ENCODE measurements around the gene WSCD2.

The WSCD2 gene

DNA sequence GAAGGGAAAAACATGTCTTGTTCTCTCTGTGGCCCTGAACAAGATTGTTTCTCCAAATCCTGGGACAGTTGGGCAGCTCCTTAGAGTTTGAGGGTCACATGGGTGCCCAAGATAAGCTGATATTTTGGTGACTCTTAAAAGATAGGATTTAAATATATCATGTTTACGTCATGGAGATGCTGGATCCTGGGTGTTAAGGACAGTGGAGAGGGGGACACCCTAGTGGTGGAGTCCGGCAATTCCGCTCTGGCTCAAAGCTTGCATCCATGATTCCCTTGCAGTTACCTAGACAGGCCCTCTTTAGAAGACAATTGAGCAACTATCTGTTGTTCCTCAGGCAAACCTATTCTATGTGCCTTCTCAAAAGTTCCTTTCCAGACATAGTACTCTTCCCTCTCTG is 108.2 kb downstream of the WSCD2 start:
- H3K4me3 ChIP-seq (ENCODE audit: low read depth, low read length) = no peak overlapping the region
- TF ChIP-seq, protein P1, sequence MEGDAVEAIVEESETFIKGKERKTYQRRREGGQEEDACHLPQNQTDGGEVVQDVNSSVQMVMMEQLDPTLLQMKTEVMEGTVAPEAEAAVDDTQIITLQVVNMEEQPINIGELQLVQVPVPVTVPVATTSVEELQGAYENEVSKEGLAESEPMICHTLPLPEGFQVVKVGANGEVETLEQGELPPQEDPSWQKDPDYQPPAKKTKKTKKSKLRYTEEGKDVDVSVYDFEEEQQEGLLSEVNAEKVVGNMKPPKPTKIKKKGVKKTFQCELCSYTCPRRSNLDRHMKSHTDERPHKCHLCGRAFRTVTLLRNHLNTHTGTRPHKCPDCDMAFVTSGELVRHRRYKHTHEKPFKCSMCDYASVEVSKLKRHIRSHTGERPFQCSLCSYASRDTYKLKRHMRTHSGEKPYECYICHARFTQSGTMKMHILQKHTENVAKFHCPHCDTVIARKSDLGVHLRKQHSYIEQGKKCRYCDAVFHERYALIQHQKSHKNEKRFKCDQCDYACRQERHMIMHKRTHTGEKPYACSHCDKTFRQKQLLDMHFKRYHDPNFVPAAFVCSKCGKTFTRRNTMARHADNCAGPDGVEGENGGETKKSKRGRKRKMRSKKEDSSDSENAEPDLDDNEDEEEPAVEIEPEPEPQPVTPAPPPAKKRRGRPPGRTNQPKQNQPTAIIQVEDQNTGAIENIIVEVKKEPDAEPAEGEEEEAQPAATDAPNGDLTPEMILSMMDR (IDR thresholded peaks at IDR 0.05; ENCODE audit: low read depth, low read length) = no peak

GRCh38 chr12:108238474-108238873 is 109.4 kb downstream of the WSCD2 start:
- TF ChIP-seq, protein P1 (IDR thresholded peaks at IDR 0.05; ENCODE audit: low read depth, low read length) = no peak
- H3K4me3 ChIP-seq (ENCODE audit: low read depth, low read length) = no peak overlapping the region

DNA sequence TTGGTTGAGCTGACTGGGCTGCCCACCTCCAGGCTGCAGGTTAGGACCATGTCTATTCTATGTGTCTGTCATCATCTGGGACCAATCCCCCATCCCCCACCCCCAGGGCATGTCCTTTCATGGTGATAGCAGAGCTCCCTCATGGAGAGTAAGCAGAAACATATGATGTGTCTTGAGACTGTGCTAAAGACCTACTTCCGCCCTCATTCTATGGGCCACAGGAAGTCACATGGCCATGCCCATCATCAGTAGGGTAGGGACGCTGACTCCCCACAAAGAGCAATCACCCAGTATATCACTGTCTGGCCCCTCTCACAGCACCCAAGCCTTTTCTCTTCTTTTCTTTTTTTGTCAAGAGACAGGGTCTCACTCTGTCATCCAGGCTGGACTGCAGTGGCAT is 110.3 kb downstream of the WSCD2 start:
- TF ChIP-seq, protein P1 (IDR thresholded peaks at IDR 0.05; ENCODE audit: low read depth, low read length) = no peak
- H3K4me3 ChIP-seq (ENCODE audit: low read depth, low read length) = no peak overlapping the region

- TF ChIP-seq, protein P1 (IDR thresholded peaks at IDR 0.05; ENCODE audit: low read depth, low read length) = no peak
These were observed 111.1 kb downstream of the WSCD2 start for GRCh38 chr12:108240027-108240785.

DNA sequence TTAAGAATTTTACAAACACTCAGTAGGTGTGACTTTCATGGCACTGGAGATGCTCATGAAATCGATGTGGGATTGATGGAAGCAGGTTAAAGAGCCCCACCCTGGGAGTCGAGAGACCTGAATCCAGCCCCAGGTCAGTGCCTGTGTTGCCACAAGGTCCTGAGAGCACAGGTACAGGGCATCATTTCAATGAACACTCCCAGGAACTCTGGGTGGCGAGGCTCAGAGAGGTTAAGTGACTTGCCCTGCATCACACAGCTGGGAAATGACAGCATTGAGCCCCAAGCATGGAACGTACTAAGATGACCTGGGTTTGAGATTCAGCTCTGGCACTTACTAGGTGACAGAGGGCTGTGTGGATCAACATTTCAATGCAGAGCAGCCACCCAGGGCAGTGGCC is 111.8 kb downstream of the WSCD2 start:
- TF ChIP-seq, protein P1 (IDR thresholded peaks at IDR 0.05; ENCODE audit: low read depth, low read length) = no peak
- no peak overlapping the region for H3K4me3 ChIP-seq (ENCODE audit: low read depth, low read length)

More at GRCh38 chr12:108240027-108240785, 111.1 kb downstream of the WSCD2 start:
- H3K4me3 ChIP-seq (ENCODE audit: low read depth, low read length) = no peak overlapping the region

DNA sequence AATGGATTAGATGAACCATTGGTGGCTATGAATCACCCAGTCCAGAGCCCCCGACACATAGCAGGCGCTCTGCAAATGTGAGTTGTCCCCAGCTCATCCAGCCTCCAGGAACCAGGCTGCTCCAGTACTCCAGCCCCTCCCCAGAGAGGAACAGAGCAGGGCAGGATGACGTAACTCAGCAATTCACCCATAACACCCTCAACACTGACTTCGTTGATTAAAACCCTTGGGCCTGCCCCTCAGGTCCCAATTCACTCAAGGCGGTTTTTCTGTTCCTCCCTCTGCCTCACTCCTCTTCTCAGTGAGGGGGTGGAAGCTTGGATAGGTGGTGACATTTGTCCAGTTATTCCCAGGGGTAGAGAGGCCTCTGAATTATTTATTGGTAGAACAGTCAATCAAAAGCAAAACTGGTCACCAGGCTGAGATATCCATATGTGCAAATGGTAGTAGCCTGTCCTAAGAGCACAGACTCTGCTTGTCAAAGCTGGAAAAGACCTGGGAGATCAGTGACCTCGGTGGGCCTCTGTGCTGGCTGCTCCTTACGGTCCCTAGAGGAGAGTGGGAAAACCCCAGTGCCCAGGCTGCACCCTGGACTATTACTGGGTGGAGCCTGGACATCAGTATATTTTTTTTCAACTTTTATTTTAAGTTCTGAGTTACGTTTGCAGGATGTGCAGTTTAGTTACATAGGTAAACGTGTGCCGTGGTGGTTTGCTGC is 113.1 kb downstream of the WSCD2 start:
- no peak overlapping the region for H3K4me3 ChIP-seq (ENCODE audit: low read depth, low read length)
- TF ChIP-seq, protein P1 (IDR thresholded peaks at IDR 0.05; ENCODE audit: low read depth, low read length) = no peak

DNA sequence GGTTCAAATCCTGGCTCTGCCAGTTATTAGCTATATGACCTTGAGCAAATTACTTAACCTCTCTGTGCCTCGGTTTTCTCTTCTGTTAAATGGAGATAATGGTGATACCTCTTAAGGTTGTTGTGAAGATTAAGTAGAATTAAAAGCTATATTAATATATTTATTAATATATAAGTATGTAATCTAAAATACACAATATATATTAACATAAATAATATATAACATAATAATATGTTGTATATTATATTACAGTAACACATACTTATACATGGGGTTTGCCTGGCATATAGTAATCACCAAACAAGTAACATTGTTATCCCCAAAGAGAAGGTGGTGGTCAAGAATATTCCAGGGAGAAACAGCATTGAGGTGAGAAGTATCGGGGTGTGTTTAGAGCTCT is 118.0 kb downstream of the WSCD2 start:
- H3K4me3 ChIP-seq (ENCODE audit: low read depth, low read length) = no peak overlapping the region
- TF ChIP-seq, protein P1 (IDR thresholded peaks at IDR 0.05; ENCODE audit: low read depth, low read length) = no peak

Measured in WI38 (cell line).